SW 1271 (cell line): ENCODE measurements around the gene TPST1.
"Not testable (repeated sequence)": the region's sequence is repeated elsewhere in the genome, so short reads cannot be mapped to it uniquely, and the experiment has no call there.

Experiments used
- DNase-seq, 2 experiments: peaks; one replicate each; lab custom pipeline; 2025; lab: John Stamatoyannopoulos, UW

TPST1 gene

GRCh38 chr7:66204822-66205740 lies at the start of gene TPST1:
TSS of gene TPST1 (plus strand) at chr7:66205334. CDS start at chr7:66240426, 35,092 bp downstream.
- peak; percentile 27 to 88 for DNase-seq

GRCh38 chr7:66156035-66156434 lies 49.1 kb upstream of the TPST1 start:
- DNase-seq: not testable (repeated sequence)

- DNase-seq: no peak
Observed at GRCh38 chr7:66157060-66157459, 48.1 kb upstream of the TPST1 start.

- no peak for DNase-seq
Observed at GRCh38 chr7:66162622-66163021, 42.5 kb upstream of the TPST1 start.

- no peak for DNase-seq
Observed at GRCh38 chr7:66163186-66163610, 41.9 kb upstream of the TPST1 start.

GRCh38 chr7:66164356-66164755 lies 40.8 kb upstream of the TPST1 start:
- no peak for DNase-seq

- no peak for DNase-seq
Observed at GRCh38 chr7:66167773-66168387, 37.3 kb upstream of the TPST1 start.

- no peak for DNase-seq
Observed at GRCh38 chr7:66169616-66170015, 35.5 kb upstream of the TPST1 start.

- DNase-seq: no peak
Observed at GRCh38 chr7:66170309-66171231, 34.6 kb upstream of the TPST1 start.

GRCh38 chr7:66172536-66173401 lies 32.4 kb upstream of the TPST1 start:
- not testable (repeated sequence) for DNase-seq

GRCh38 chr7:66173856-66174255 lies 31.3 kb upstream of the TPST1 start:
- DNase-seq: no peak

GRCh38 chr7:66175006-66175405 lies 30.1 kb upstream of the TPST1 start:
- DNase-seq: not testable (repeated sequence)

GRCh38 chr7:66176914-66177313 lies 28.2 kb upstream of the TPST1 start:
- no peak for DNase-seq

- DNase-seq: no peak
Observed at GRCh38 chr7:66178258-66178657, 26.9 kb upstream of the TPST1 start.

GRCh38 chr7:66181329-66181728 lies 23.8 kb upstream of the TPST1 start:
- DNase-seq: no peak

- DNase-seq: no peak
Observed at GRCh38 chr7:66181845-66182244, 23.3 kb upstream of the TPST1 start.

- no peak for DNase-seq
Observed at GRCh38 chr7:66182920-66183319, 22.2 kb upstream of the TPST1 start.

- DNase-seq: no peak
Observed at GRCh38 chr7:66183700-66184099, 21.4 kb upstream of the TPST1 start.

GRCh38 chr7:66185680-66186187 lies 19.4 kb upstream of the TPST1 start:
- DNase-seq: no peak

- DNase-seq: no peak
Observed at GRCh38 chr7:66186991-66187390, 18.1 kb upstream of the TPST1 start.

- DNase-seq: no peak
Observed at GRCh38 chr7:66187905-66188304, 17.2 kb upstream of the TPST1 start.
